Ecto neural progenitor cell (in vitro differentiated cells): ENCODE data around the gene MTMR3.

ENCODE experiments used
- DNase-seq: peaks from one replicate; pipeline ENCODE4 v3.0.0-alpha.2; 2018; ENCODE audit warnings: low spot score

MTMR3 gene

DNA sequence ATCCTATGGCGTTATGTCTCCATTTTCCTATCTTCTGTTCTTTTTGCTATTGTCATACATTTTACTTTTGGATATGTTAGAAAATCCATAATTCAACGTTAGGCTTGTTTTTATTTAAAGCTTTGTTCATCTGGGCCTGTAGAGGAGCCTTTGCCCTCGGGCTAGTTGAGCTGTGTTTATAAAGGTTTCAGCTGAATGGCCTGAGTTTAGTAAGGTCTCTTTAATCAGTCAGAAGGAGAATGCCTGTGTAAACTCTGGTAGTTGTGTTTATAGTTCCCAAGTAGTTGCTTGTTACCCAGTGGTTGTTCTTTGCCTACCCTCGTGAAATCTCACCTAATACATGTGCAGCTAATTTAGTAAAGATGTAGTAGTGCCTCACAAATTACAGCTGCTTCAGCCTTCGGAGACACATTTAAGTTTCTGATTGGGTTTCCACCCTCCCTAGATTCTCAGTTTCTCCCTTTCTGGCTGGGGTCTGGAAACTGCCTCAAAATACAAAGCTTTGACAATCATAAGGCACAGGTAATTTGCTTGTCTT, 33.1 kb downstream of the MTMR3 start:
- no peak for DNase-seq

DNA sequence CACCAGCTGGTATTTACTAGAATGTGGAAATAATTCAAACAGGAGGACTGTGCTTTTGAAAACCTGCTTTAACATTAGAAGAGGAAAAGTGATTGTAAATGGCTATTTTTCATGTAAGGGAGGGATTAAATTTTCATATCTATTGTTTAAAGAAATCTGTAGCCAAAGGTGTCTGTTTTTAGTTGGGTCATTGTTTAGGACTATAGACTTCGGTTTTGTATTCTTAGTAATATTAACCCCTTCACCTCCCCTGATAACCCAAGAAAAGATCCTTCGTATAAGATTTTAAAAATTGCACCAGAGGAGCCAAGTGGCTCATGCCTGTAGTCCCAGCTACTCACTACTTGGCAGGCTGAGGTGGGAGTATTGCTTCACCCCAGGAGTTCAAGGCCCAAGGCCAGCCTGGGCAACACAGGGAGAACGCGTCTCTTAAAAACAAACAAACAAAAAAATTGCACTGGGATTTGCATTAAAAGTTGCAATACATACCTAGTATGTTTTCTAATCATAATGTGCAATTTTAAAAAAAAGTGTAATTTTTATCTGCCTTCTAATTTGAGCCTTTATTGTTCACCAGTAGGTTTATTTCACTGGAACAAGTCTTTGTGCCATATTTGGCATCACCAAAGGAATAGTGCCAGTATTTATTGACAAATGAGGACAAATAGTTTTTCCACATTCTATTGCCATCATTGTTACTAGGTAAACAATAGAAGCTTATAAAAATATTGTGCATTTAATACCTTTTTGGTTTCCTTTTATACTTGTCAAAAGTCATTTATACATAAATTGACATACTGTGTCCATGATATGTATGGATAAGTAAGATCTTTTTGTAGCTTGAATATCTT, 34.3 kb downstream of the MTMR3 start:
- no peak for DNase-seq

DNA sequence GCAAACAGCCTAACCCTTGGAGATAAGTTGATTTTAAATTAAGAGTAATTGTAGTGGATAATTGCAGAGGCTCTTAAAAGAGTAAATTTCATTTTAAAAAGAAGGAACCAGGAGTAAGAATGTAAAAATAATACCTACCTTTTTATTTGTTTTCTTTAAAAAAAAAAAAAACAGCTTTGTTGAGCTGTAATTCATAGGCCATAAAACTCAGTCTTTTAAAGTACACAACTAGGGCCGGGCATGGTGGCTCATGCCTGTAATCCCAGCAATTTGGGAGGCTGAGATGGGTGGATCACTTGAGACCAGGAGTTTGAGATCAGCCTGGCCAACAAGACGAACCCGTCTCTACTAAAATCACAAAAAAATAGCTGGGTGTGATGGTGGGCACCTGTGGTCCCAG, 42.4 kb downstream of the MTMR3 start:
- DNase-seq: no peak

DNA sequence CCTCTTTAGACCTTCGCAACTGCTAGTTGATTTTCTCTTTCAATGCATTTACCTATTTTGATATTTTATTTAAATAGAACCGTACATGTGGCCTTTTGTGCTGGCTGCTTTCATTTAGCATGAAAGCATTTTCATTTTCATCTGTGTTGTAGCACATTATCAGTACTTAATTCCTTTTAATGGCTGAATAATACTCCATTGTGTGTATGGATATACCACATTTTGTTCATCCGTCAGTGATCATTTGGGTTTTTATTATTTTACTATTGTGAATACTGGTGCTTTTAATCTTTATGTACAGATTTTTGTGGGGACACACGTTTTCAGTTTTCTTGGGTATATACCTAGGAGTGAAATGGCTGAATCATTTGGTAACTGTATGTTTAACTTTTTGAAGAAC, 43.1 kb downstream of the MTMR3 start:
- DNase-seq: no peak

DNA sequence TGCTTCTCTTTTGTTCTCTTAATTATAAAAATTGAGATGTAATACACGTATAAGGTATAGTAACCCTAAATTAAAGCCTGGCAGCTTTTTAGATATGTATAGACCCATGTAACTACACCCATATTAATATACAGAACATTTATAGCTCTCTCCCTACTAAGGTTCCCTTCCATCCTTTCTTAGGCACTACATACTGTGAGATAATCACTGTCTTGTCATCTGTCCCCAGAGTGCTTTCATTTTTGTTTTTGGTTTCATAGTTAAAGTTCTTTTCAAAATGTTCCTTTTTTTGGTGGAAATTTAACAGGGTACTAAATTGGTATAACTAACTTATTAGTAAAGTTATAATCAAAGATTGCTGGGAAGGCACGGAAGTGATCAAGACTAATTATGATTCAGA, 49.2 kb downstream of the MTMR3 start:
- DNase-seq: no peak

DNA sequence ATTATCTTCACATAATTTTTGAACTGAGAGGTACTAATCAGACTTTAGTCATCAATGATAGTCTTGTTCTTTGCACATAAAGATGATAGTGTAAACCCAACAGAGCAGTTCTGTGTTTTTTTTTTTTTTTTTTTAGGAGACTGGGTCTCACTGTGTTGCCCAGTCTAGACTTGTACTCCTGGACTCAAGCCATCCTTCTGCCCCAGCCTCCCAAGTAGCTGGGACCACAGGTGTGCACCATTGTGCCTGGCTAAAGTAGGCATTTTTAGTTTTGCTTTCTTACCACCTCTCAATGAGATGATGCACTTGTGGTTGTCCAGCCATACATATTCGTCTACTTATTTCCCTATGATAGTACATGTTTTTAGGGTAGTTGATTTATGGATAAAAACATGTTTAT, 50.6 kb downstream of the MTMR3 start:
- DNase-seq: no peak

DNA sequence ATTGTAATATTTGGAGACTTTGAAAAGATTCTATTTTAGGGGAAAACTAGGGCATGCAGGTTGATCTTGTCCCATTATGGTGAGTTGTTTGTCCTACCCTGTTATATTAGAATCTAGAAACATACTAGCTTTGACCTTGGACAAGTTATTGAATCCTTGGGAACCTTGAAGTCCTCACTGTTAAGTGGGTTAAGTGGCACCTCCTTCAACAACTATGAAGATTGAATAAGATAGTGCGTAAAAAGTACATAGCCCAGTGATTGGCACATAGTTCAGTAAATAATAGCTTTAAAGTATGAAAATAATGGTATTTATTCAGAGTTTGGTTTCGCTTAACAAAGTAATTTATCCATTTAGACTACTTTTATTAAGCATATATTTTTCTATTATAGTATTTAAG, 51.6 kb downstream of the MTMR3 start:
- no peak for DNase-seq

DNA sequence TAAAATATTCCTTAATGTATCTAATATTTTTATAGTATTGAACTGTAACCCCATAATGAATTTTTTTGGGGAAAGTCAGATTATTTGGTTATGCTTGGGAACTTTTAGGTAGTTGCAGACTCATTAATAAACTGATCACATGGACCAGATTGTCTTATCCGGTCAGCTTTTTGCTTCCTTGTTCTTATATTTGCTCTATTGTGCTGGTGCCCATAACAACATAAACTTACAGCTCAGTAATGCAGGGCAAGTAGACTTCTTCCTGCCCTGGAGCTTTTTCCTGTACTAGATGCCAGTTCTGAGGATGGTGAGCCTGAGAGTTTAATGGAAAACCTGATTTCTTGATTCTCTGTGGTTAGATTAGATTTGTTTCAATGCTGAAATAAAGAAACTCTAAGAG, 53.2 kb downstream of the MTMR3 start:
- DNase-seq: no peak

DNA sequence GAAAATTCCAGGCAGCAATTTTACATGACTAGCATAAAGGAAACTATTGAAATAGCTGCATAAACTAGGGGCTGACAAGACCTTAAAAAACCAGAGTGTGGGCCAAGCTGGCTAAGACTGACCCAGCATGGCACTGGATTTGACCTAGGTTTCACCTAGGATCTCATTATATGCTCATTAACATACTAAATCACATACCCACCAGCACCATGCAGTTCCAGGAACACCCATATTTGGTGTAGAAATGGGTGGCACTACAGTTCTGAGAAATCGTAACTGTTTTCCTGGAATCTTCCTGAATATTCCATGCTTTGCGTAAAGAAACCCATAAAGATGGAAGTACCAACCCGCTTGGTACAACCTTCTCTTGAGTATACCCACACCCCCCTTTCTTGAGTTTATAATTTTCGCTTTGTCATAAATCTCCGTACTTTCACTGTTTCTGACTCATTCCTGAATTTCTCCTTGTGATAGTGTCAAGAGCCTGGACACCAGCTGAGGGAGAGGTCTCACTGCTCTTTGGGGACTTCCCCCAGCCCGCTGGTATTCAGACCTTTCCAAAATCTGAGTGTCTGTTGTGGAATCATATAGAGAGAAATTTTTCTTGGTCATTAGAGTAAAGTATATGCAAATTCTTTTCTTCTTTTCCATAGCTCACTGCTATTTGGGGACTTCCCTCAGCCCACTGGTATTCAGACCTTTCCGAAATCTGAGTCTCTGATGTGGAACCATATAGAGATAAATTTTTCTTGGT, 55.1 kb downstream of the MTMR3 start:
- no peak for DNase-seq

DNA sequence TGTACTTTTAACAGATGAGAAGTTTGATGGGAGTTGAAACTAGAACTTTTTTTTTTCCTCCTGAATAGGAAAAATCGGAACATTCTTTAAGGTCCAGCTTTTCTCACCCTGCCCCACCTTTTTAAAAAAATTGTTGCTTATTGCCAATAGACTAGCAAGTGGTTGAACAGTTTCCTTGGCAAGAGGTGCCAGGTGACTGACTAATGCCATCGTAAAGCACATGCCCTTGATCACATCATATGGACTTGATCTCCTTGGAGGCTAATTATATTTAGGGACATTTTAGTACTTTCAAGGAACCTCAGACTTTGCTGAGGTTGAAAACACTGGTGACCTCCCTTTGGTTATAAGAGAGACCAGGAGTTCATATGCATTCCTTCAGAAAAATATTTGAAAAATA, 57.6 kb downstream of the MTMR3 start:
- no peak for DNase-seq

DNA sequence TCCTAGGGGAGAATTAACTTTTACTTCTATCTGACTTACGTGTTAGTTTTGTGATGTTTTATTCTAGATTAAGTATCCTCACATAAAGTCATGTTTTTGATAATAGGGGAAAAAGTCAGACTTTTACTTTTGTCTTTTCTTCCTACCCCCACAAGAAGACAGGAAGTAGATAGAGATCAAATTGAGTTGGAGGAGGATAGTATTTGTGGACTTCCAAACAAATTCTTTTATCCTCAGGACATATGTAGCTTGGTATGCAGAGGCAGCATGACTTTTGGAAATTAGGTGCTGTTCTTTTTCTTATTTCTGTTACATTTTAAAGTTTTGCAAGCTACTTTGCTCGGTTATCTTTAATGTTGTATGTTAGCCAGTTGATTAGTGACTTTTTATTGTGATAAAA, 61.4 kb downstream of the MTMR3 start:
- no peak for DNase-seq

DNA sequence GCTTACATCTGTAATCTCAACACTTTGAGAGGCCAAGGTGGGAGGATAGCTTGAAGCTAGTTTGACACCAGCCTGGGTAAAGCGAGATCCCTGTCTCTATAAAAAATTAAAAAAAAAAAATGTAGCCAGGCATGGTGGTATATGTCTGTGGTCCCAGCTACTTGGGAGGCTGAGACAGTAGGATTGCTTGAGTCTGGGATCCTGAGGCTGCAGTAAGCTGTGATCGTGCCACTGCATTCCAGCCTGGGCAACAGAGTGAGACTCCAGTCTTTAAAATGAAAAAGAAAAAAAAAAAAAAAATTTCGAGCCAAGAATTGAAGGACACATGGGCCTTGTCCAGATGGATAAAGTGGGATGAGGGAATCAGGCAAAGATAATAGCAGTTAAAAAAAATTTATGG, 62.5 kb downstream of the MTMR3 start:
- no peak for DNase-seq

DNA sequence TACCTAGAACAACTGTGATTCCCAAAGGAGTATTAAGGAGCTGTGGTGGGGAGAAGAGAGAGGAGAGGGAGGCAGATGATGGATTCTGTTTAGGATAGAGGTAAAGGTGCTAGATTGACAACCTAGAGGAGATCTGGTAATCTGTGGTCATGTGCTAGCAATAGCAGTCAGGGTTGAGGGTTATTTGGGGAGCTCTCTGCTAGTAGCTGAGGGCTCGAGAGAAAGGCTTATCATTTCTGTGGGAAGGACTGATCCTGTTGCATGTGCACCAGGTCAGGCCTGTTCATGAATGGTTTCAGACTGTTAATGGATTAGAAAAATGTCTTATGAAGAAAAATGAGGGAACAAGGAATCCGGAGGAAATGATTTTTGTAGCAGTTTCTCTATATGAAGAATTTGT, 63.2 kb downstream of the MTMR3 start:
- DNase-seq: no peak

DNA sequence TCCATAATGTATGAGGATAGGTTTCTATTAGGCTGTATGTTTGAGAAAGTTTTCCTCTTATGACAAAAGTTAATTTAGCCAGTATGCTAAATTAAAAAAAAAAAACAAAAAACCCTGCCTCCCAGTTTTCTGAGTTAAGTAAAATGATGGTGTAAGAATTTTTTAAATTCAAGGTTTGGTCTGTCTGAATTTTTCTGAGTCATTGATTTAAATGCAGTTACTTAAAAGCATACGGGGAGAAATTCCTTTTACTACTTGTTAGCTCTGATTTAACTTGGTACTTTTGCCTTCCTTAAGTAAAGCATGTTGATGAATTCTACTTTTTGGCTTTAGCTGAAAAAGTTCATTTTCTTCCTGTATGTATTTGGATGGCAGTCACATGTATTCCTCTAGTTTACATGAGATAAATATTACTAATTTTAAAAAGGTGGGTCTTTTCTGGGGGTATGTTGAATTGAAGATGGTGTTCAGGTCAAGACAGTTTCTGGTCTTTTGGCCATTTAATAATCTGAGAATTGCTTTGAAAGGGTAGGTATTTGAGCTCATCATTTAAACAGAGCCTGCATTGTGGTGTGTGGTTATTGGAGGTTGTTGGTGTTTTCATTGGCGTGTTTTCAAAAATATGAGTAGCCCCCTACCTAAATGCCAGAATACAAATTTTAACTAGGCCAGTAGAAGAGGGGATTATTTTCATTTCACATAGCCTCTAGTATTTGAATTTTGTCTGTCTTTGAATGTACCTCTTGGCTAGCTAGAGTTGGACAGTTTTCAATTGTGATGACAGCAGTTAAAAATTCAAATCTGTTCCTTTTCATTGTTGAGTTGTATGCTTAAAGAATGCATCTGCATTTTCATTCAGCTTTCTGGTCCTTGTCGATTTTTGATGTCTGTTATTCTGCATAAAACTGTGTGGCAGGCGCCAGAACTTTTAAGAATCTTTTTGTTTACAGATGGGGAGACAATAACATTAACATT, 64.7 kb downstream of the MTMR3 start:
- DNase-seq: no peak

DNA sequence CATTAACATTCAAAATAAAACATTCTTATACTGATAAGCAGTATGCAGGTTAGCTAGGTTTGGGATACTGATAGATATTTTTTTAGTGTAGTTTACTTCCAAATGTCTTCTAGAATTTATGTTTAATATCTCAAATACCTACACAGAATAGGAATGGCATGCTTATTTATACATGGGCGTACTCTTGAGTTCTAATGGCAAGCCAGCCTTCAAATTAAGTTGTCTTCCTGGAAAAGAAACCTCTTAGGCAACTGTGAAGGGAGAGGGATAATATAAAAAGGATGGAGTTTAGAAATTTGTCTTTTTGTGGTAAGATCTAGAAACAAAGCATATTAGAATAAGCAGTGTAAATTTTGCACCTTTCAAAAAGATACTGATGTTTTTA, 65.4 kb downstream of the MTMR3 start:
- DNase-seq: no peak

DNA sequence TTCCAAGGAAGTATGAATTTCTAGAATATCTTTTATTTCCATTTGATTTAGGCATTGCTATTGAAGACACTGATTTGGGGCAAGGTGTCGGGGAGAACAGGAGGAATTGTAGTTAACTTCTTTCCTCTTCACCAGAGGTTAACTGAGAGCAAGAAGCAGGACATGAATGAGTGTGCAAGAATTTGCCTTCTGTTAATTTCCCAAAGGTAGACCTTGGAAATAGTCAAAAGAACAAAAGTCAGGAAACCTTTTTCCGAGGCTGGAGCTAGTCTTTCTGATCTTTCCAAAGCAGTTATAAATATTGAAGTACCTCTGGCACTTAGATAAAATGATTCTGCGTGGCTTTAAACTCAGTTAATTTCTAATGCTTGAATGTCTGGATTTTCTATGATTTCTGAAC, 66.9 kb downstream of the MTMR3 start:
- no peak for DNase-seq

DNA sequence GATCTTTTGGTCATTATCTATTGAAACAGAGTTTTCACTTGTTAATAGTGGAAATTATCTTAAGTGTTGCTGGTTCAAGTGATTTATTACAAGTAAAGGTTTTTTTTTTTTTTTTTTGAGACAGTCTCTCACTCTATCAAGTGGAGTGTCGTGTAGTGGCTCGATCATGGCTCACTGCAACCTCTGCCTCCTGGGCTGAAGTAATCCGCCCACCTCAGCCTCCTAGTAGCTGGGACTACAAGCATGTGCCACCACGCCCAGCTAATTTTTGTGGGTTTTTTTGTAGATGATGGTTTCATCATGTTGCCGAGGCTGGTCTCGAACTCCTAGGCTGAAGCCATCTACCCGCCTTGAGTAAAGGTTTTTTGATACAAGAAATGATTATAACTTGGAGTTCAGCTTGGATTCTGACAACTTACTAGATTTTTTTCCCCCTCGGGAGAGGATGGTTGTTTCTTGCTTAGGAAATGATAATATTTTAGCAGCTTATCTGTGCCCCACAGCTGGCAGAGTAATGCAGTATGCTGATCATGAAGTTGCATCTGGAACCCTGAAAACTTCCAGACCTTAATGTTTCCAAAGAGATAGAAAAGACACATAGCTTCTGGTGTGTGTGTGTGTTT, 68.9 kb downstream of the MTMR3 start:
- no peak for DNase-seq

DNA sequence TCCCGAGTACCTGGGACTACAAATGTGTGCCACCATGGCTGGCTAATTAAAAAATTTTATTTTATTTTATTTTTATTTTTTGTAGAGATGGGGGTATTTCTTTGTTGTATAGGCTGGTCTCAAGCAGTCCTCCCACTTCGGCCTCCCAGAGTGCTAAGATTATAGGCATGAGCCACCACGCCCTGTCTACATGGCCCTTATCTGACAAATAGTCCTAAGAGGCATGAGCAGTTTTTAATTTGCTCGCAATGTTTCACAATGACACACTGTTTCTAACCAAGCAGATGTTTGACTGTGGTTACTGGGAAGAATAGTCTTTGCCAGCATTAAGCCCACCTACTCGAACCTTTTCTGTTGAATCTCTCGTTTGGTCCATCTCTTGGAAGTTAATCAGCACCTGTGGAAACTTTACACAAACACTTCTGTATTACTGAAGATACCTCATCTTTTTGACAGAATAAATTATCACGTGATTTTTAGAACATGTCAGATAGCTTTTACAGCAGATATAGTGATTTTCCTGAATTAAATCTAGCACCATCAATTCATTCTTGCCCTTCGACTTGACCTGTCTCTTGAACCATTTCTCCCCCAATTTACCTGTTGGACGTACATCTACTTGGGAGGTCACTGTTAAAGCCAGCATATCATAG, 71.4 kb downstream of the MTMR3 start:
- no peak for DNase-seq

DNA sequence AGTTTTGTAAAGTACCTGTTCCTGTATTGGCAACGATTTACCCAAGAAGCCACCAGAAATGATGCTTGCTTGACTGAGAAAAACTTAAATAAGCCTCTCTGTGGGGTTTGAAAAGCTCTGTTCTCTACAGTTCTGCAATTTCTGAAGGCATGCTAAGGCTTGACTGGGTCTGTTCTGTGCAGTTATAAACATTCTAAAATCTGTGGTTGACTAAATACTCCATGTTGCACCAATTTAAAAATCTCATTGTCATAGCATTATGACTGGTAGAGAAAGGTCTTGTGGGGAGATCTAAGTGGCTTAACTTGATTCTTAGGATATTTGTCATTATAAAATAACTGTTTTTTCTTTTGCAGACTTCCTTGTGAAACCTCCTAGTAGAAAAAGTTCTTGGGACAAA, 73.7 kb downstream of the MTMR3 start:
- DNase-seq: no peak

DNA sequence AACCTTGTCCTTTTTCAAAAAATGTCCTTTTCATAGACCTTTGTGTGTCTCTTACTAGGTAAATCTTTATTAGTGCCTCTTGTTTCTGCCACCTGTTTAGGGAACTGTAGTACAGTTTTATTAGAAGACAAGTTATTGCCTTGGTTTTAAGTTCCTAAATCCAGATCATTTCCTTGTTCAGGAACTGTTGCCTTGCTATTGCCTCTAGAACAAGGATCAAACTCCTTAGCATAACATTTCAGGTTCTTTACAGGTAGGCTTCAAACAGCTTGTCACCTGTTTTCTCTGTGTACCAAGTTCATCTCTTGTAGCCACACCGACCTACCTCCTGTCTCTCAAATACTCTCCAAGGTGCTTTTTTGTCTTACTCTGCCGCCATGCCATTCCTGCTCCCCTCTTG, 75.2 kb downstream of the MTMR3 start:
- no peak for DNase-seq

DNA sequence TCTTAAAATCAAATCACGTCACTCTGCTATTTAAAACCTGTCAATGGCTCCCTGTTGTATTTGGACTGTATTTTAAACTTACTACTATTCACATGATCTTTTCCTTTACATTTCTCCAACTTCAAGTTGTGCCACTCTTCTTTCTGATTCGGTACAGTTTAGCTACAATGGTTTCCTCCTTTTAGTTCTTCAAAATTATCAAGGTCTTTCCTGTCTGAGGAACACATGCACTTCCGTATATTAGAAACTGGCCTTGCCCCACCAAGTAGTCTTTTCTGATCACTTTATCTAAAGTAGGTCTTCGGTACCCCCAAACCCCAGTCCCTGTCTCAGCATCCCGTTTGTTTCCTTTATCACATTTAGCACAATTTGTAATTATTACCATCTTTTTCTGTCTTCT, 81.8 kb downstream of the MTMR3 start:
- DNase-seq: no peak
